ENCODE data around the gene DCAF12. TPM values are rescaled to one million over a fixed set of nuclear protein-coding genes. Genes with fewer than 3 reads are reported as not detected.

The DCAF12 gene
- total RNA-seq, 4 donors from 2014 or later: 17.0 to 24.8 (median 21.5) TPM

DNA sequence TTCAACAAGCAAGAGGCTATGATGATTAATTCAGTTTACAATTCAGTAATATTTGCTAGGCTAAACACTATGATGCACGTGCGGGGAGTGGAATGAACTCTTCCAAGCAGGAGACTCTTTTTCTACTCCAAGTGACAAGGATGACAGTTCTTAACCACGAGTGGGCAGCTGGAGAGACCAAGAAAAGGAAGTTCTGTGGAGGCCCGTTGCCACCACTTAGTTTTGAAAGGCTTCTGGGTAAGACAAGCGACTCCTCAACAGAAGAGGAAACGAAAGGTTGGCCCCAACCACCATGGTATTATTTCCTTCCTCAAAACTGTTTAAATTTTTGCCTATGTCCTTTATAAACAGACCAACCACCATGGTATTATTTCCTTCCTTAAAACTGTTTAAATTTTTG, 2.8 kb downstream of the DCAF12 start:
- peak in 2 of 3 donors; percentile 68 to 73 for DNase-seq
- Histone ChIP-seq H3K36me3 (peaks cover 0 to 18% (median 0%) of the 10 kb centered on the region in 3 donors), H3K9me3 (no peaks in the 10 kb centered on the region), H3K27ac (no peak overlapping the region), H3K4me1 (peaks cover 3 to 36% (median 21%) of the 10 kb centered on the region in 4 donors), H3K27me3 (no peaks in the 10 kb centered on the region), H3K4me3 (no peak overlapping the region)
- no peak for TF ChIP-seq POLR2A (IDR thresholded peaks at IDR 0.05)
- TF ChIP-seq, protein P1, sequence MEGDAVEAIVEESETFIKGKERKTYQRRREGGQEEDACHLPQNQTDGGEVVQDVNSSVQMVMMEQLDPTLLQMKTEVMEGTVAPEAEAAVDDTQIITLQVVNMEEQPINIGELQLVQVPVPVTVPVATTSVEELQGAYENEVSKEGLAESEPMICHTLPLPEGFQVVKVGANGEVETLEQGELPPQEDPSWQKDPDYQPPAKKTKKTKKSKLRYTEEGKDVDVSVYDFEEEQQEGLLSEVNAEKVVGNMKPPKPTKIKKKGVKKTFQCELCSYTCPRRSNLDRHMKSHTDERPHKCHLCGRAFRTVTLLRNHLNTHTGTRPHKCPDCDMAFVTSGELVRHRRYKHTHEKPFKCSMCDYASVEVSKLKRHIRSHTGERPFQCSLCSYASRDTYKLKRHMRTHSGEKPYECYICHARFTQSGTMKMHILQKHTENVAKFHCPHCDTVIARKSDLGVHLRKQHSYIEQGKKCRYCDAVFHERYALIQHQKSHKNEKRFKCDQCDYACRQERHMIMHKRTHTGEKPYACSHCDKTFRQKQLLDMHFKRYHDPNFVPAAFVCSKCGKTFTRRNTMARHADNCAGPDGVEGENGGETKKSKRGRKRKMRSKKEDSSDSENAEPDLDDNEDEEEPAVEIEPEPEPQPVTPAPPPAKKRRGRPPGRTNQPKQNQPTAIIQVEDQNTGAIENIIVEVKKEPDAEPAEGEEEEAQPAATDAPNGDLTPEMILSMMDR (IDR thresholded peaks at IDR 0.05): no peak

DNA sequence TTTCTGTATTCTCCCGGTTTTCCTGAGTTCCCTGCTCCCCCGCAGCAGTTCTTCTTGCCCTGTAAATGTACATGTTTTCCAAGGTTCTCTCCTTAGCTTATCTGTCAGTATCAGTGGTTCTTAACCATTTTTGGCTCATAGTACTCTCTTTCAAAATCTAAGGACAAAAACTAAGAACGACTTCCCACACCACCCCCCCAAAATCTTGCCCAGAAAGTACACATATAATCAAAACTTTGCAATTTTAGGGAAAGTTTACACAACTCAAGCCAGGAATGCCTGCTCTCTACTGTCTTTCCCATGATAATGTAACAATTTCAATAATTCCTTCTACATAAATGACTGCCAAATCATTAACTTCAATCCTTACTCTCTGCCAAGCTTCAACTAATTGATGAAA, 4.5 kb downstream of the DCAF12 start:
- H3K4me3 ChIP-seq: no peak overlapping the region
- H3K27me3 ChIP-seq: no peaks in the 10 kb centered on the region
- no peak for DNase-seq
- TF ChIP-seq POLR2A (IDR thresholded peaks at IDR 0.05): no peak
- TF ChIP-seq, protein P1 (IDR thresholded peaks at IDR 0.05): no peak
- no peak overlapping the region for H3K27ac ChIP-seq
- no peaks in the 10 kb centered on the region for H3K9me3 ChIP-seq
- peaks cover 0 to 35% (median 0%) of the 10 kb centered on the region in 3 donors for H3K36me3 ChIP-seq
- H3K4me1 ChIP-seq: peaks cover 3 to 33% (median 20%) of the 10 kb centered on the region in 4 donors

DNA sequence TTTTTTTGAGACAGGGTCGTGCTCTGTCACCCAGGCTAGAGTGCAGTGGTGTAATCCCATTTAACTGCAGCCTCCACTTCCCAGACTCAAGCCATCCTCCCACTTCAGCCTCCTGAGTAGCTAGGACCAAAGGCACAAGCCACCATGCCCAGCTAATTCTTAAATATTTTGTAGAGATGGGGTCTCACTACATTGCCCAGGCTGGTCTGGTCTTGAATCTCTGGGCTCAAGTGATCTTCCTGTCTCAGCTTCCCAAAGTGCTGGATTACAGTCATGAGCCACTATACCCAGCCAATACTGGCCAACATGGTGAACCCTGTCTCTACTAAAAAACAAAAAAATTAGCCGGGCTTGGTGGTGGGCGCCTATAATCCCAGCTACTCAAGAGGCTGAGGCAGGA, 6.8 kb downstream of the DCAF12 start:
- TF ChIP-seq, protein P1 (IDR thresholded peaks at IDR 0.05): no peak
- no peak for TF ChIP-seq POLR2A (IDR thresholded peaks at IDR 0.05)
- no peak for DNase-seq
- Histone ChIP-seq H3K4me1 (peaks cover under 1 to 23% (median 12%) of the 10 kb centered on the region in 4 donors), H3K36me3 (peaks cover 0 to 54% (median 0%) of the 10 kb centered on the region in 3 donors), H3K27ac (no peak overlapping the region), H3K9me3 (no peaks in the 10 kb centered on the region), H3K27me3 (no peaks in the 10 kb centered on the region), H3K4me3 (no peak overlapping the region)

DNA sequence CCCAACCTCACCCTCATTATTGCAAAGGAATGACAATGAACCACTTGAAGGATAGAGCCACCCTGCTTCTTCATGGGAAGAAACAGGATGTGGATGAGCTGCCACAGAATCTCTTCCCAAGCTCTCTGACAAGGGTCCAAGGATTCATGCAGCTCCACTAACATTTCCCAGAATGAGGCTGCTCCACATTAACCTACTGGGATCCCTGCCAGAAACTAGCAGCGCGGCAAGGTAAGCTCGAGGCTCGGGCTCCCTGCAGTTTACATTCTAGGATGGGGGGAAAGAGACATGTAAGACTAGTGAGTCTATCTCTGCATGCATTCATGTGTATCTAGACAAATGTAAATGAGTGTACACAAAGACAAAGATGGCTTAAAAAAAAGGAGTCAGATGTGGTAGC, 12.1 kb downstream of the DCAF12 start:
- Histone ChIP-seq H3K36me3 (peaks cover 0 to 68% (median 0%) of the 10 kb centered on the region in 3 donors), H3K27ac (no peak overlapping the region), H3K27me3 (no peaks in the 10 kb centered on the region), H3K4me1 (no peaks in the 10 kb centered on the region), H3K4me3 (no peak overlapping the region), H3K9me3 (no peaks in the 10 kb centered on the region)
- no peak for DNase-seq
- TF ChIP-seq, protein P1 (IDR thresholded peaks at IDR 0.05): no peak
- TF ChIP-seq POLR2A (IDR thresholded peaks at IDR 0.05): no peak

DNA sequence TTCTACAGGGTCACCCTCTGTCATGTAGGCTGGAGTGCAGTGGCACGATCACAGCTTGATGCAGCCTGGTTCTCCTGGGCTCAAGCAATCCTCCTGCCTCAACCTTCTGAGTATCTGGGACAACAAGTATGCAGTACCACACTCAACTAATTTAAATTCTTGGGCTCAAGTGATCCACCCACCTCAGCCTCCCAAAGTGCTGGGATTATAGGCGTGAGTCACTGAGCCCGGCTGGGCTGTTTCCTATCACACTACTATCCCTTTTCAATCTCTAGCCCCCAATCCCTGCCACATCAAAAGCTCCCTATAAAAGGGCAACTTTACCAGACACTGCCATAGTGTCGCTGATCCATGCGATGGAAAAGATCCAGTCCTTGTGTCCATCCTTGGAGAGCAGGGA, 20.4 kb downstream of the DCAF12 start:
- no peak overlapping the region for H3K4me3 ChIP-seq
- H3K9me3 ChIP-seq: no peaks in the 10 kb centered on the region
- H3K4me1 ChIP-seq: no peaks in the 10 kb centered on the region
- H3K27ac ChIP-seq: no peak overlapping the region
- peaks cover 0 to 76% (median 0%) of the 10 kb centered on the region in 3 donors for H3K36me3 ChIP-seq
- H3K27me3 ChIP-seq: no peaks in the 10 kb centered on the region
- no peak for DNase-seq
- TF ChIP-seq, protein P1 (IDR thresholded peaks at IDR 0.05): no peak
- TF ChIP-seq POLR2A (IDR thresholded peaks at IDR 0.05): no peak

DNA sequence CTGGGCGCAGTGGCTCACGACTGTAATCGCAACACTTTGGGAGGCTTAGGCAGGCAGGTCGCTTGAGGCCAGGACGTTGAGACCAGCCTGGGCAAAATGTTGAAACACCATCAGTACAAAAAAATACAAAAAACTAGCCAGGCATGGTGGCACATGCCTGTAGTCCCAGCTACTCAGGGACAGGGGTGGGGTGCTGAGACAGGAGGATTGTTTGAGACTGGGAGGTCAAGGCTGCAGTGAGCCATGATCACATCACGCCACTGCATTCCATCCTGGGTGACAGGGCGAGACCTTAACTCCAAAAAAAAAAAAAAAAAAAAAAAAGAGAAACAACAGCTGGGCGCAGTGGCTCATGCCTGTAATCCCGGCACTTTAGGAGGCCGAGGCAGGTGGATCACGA, 23.7 kb downstream of the DCAF12 start:
- TF ChIP-seq, protein P1 (IDR thresholded peaks at IDR 0.05): no peak
- TF ChIP-seq POLR2A (IDR thresholded peaks at IDR 0.05): no peak
- no peaks in the 10 kb centered on the region for H3K27me3 ChIP-seq
- H3K4me1 ChIP-seq: no peaks in the 10 kb centered on the region
- H3K36me3 ChIP-seq: peaks cover 0 to 91% (median 0%) of the 10 kb centered on the region in 3 donors
- no peak overlapping the region for H3K4me3 ChIP-seq
- DNase-seq: no peak
- no peak overlapping the region for H3K27ac ChIP-seq
- no peaks in the 10 kb centered on the region for H3K9me3 ChIP-seq

Data from Peyer's patch (tissue), 4 donors.